C4-2B (cell line): ENCODE measurements around the gene CCDC6.

Source experiments
- CTCF ChIP-seq: fragments of 450-650 bp; conservative IDR thresholded peaks from 2 replicates; pipeline ENCODE4 v1.5.1; 2017; ENCODE audit warnings: mild to moderate bottlenecking
- ZFX ChIP-seq: fragments of 450-650 bp; IDR thresholded peaks from 2 replicates; pipeline ENCODE4 v1.6.1; 2017

DNA sequence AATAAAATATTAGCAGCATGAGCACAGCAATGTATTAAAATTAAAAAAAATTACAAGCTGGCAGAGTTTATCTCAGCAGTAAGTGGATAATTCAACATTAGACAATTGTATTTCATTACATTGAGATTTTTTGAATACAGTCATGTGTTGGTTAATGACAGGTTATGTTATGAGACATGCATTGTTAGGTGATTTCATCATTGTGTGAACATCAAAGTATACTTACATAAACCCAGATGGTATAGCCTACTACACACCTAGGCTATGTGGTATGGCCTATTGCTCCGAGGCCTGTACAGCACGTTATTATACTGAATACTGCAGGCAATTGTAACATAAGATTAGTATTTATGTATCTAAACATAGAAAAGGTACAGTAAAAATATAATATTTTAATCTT, 29.7 kb downstream of the CCDC6 start:
- no peak for TF ChIP-seq CTCF
- no peak for TF ChIP-seq ZFX
